ENCODE data around the gene NEK3.

NEK3 gene

GRCh38 chr13:52155177-52155576 lies 4.2 kb downstream of the NEK3 start:
- H3K4me1 Mint-ChIP-seq: peaks cover 27% of the 10 kb centered on the region
- ATAC-seq (no peak), DNase-seq (ENCODE audit: low spot score in 2 of 2) (no peak)
- no peak overlapping the region for H3K27ac Mint-ChIP-seq
- no peaks in the 10 kb centered on the region for H3K36me3 Mint-ChIP-seq
- no peak overlapping the region for H3K4me3 Mint-ChIP-seq
- H3K9me3 Mint-ChIP-seq: no peaks in the 10 kb centered on the region

- DNase-seq (ENCODE audit: low spot score in 2 of 2): no peak
- H3K4me3 Mint-ChIP-seq: no peak overlapping the region
- no peaks in the 10 kb centered on the region for H3K4me1 Mint-ChIP-seq
- peaks cover 2% of the 10 kb centered on the region for H3K9me3 Mint-ChIP-seq
- no peaks in the 10 kb centered on the region for H3K36me3 Mint-ChIP-seq
- no peak for ATAC-seq
- no peak overlapping the region for H3K27ac Mint-ChIP-seq
These were observed 12.2 kb downstream of the NEK3 start for GRCh38 chr13:52147225-52147624.

- H3K4me3 Mint-ChIP-seq: no peak overlapping the region
- H3K36me3 Mint-ChIP-seq: no peaks in the 10 kb centered on the region
- no peak overlapping the region for H3K27ac Mint-ChIP-seq
- H3K9me3 Mint-ChIP-seq: no peaks in the 10 kb centered on the region
- no peak for ATAC-seq
- H3K4me1 Mint-ChIP-seq: no peaks in the 10 kb centered on the region
- DNase-seq (ENCODE audit: low spot score in 2 of 2): no peak
These were observed 18.1 kb downstream of the NEK3 start for GRCh38 chr13:52141299-52141698.

DNA sequence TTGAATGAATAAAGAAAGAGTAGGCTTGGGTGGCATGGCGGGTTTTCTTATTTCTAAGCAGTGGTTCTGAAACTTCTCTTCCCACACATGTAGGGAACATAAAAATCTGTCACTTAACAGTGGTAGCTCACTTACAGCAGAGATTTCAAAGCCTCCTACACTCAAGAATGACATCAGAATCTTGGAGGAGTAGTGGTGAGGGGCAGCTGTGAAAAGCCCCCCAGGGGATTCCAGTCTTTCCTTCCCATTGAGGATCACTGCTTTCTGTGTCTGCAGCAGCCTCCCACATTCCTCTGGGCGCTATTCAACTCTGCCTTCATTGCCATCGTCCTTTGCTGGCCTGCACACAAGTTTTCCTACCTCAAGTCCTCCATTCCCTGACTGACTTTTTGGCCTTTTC lies 21.9 kb downstream of the NEK3 start:
- H3K9me3 Mint-ChIP-seq: no peaks in the 10 kb centered on the region
- no peak overlapping the region for H3K27ac Mint-ChIP-seq
- DNase-seq (ENCODE audit: low spot score in 2 of 2): no peak
- no peak for ATAC-seq
- no peaks in the 10 kb centered on the region for H3K36me3 Mint-ChIP-seq
- no peaks in the 10 kb centered on the region for H3K4me1 Mint-ChIP-seq
- H3K4me3 Mint-ChIP-seq: no peak overlapping the region

DNA sequence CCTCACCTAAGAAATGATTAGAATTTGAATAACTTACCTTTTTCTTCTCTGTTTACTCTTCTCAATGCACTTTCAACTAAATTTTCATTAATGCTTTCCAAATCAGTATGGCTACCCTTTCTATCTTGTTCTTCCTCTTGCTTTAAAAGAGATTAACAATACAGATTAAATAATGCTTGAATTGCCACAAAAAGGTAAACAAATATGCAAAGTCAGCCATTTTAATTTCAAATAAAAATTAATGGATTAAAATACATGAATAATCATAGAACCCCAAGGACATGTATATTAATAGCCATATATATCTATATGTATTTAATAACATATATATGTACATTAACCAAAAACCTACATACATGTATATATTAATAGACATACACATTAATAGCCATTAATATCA lies 22.6 kb downstream of the NEK3 start:
- DNase-seq (ENCODE audit: low spot score in 2 of 2) (no peak), ATAC-seq (no peak)
- no peak overlapping the region for H3K27ac Mint-ChIP-seq
- no peaks in the 10 kb centered on the region for H3K36me3 Mint-ChIP-seq
- H3K4me3 Mint-ChIP-seq: no peak overlapping the region
- H3K4me1 Mint-ChIP-seq: no peaks in the 10 kb centered on the region
- H3K9me3 Mint-ChIP-seq: no peaks in the 10 kb centered on the region

- H3K9me3 Mint-ChIP-seq: no peaks in the 10 kb centered on the region
- H3K27ac Mint-ChIP-seq: no peak overlapping the region
- no peak for ATAC-seq
- DNase-seq (ENCODE audit: low spot score in 2 of 2): no peak
- H3K4me3 Mint-ChIP-seq: no peak overlapping the region
- H3K4me1 Mint-ChIP-seq: peaks cover 10% of the 10 kb centered on the region
- H3K36me3 Mint-ChIP-seq: no peaks in the 10 kb centered on the region
These were observed 28.8 kb downstream of the NEK3 start for GRCh38 chr13:52130641-52131040.

GRCh38 chr13:52128714-52129700 lies 30.4 kb downstream of the NEK3 start, which contains the start of gene NEK5:
Gene NEK5, minus strand, starts transcription at chr13:52129073. Its CDS starts 1,591 bp downstream, at chr13:52127482.
- peak; percentile 79 for ATAC-seq
- no peaks in the 10 kb centered on the region for H3K9me3 Mint-ChIP-seq
- H3K4me3 Mint-ChIP-seq: peak within 1 kb of the TSS; percentile 73
- H3K4me1 Mint-ChIP-seq: peaks cover 10% of the 10 kb centered on the region
- peak; percentile 50 to 71 for DNase-seq (ENCODE audit: low spot score in 2 of 2)
- H3K27ac Mint-ChIP-seq: peak within 1 kb of the TSS; percentile 40
- no peaks in the 10 kb centered on the region for H3K36me3 Mint-ChIP-seq

GRCh38 chr13:52127783-52128702 lies 31.4 kb downstream of the NEK3 start:
- peak; percentile 62 for ATAC-seq
- H3K4me3 Mint-ChIP-seq: peak overlapping the region; percentile 73
- H3K36me3 Mint-ChIP-seq: no peaks in the 10 kb centered on the region

DNA sequence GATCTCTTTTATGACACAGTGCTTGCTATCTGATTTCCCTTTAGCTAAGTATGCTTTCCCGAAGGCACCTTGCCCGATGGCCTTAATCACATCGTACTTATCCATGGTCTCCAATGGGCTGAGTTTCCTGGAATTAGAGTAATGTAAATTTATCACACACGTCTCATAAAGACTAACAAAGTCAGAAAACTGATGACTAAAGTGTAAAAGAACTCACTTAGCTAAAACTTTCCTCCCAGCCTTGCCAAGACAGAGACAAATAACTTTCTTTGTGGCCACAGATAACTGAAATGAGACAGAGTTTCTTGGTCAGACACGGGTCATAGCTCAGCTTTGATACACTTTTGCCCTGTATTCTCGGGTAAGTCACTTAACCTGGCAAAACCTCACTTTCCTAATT lies 32.0 kb downstream of the NEK3 start:
- DNase-seq (ENCODE audit: low spot score in 2 of 2): no peak
- Mint-ChIP-seq H3K4me1 (peaks cover 10% of the 10 kb centered on the region), H3K9me3 (no peaks in the 10 kb centered on the region), H3K4me3 (peak overlapping the region; percentile 73), H3K36me3 (no peaks in the 10 kb centered on the region), H3K27ac (no peak overlapping the region)
- peak; percentile 80 for ATAC-seq

More at GRCh38 chr13:52127783-52128702, 31.4 kb downstream of the NEK3 start:
- H3K9me3 Mint-ChIP-seq: no peaks in the 10 kb centered on the region
- H3K27ac Mint-ChIP-seq: peak overlapping the region; percentile 40
- peak; percentile 14 to 69 for DNase-seq (ENCODE audit: low spot score in 2 of 2)
- H3K4me1 Mint-ChIP-seq: peaks cover 10% of the 10 kb centered on the region

GRCh38 chr13:52125547-52125946 lies 33.9 kb downstream of the NEK3 start:
- Mint-ChIP-seq H3K27ac (no peak overlapping the region), H3K4me3 (no peak overlapping the region), H3K4me1 (peaks cover 10% of the 10 kb centered on the region), H3K36me3 (no peaks in the 10 kb centered on the region), H3K9me3 (no peaks in the 10 kb centered on the region)
- DNase-seq (ENCODE audit: low spot score in 2 of 2): no peak
- ATAC-seq: no peak

DNA sequence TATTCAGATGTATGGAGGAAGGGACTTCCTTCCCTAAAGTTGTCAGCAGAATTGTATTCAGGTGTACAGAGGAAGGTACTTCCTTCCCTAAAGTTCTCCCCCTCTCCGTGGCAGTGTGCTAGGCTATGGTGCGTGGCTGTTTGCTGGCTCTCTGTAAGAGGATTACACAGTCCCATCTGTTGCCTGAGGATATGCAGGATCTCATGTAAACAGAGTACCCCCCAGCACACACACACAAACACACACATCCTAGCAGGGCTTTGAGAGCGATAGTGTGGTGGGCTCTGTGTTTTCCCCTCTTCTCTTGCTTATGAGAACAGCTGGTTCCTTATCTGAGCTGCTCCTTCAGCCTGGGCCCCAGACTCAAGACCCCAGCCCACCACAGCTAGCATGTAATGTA lies 40.8 kb downstream of the NEK3 start:
- no peak for ATAC-seq
- no peak overlapping the region for H3K27ac Mint-ChIP-seq
- no peaks in the 10 kb centered on the region for H3K36me3 Mint-ChIP-seq
- H3K4me1 Mint-ChIP-seq: no peaks in the 10 kb centered on the region
- H3K9me3 Mint-ChIP-seq: no peaks in the 10 kb centered on the region
- no peak for DNase-seq (ENCODE audit: low spot score in 2 of 2)
- H3K4me3 Mint-ChIP-seq: no peak overlapping the region

DNA sequence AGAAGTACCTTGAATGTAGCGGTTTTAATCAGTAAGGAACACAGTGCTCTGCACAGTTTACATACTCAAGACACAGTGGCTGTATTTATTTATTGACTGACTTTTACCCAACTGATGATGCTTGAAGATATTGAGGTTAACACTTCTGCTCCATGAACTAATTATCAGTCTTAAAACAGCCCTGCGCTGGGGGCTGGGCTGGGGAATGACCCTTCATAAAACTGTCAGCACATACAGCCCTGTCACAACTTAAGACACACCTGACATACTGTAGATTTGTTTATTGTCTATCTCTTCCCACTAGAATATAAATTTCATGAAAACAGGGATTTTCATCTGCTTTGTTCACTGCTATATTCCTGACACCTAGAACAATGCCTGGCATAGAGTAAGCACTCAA lies 41.3 kb downstream of the NEK3 start:
- ATAC-seq (no peak), DNase-seq (ENCODE audit: low spot score in 2 of 2) (no peak)
- Mint-ChIP-seq H3K27ac (no peak overlapping the region), H3K9me3 (no peaks in the 10 kb centered on the region), H3K4me1 (no peaks in the 10 kb centered on the region), H3K4me3 (no peak overlapping the region), H3K36me3 (no peaks in the 10 kb centered on the region)

DNA sequence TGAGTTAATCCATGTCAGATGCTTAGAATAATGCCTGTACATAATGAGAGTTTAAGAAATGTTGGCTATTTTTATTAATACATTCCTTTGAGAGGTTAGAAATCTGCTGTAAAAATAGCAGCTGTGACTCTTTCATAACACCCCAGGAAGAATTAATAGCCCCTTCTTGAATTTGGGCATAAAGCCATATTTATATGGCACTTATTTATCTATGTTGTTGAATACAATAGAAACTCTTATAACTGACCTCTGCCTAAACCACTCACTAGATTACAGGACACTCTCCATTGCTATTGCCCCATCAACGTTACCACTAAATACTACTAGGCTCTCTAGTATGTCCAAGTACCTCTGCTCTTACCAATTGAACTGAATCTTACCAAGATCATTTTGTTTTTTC lies 46.8 kb downstream of the NEK3 start:
- no peak overlapping the region for H3K27ac Mint-ChIP-seq
- ATAC-seq (no peak), DNase-seq (ENCODE audit: low spot score in 2 of 2) (no peak)
- H3K36me3 Mint-ChIP-seq: no peaks in the 10 kb centered on the region
- H3K4me1 Mint-ChIP-seq: no peaks in the 10 kb centered on the region
- no peak overlapping the region for H3K4me3 Mint-ChIP-seq
- no peaks in the 10 kb centered on the region for H3K9me3 Mint-ChIP-seq

- Mint-ChIP-seq H3K4me3 (no peak overlapping the region), H3K27ac (no peak overlapping the region), H3K9me3 (no peaks in the 10 kb centered on the region), H3K4me1 (no peaks in the 10 kb centered on the region), H3K36me3 (no peaks in the 10 kb centered on the region)
- DNase-seq (ENCODE audit: low spot score in 2 of 2) (no peak), ATAC-seq (no peak)
These were observed 50.2 kb downstream of the NEK3 start for GRCh38 chr13:52109116-52109670.

GRCh38 chr13:52105841-52106240 lies 53.6 kb downstream of the NEK3 start:
- Mint-ChIP-seq H3K4me3 (no peak overlapping the region), H3K36me3 (no peaks in the 10 kb centered on the region), H3K9me3 (no peaks in the 10 kb centered on the region), H3K4me1 (no peaks in the 10 kb centered on the region), H3K27ac (no peak overlapping the region)
- ATAC-seq: no peak
- DNase-seq (ENCODE audit: low spot score in 2 of 2): no peak

Data from stimulated activated effector memory CD8-positive, alpha-beta T cell treated with anti-CD3 and anti-CD28 coated beads, Interleukin-12 subunit alpha, Interleukin-12 subunit beta, amount 100 ng/mL, for 72 hours (primary cell).